Hematopoietic multipotent progenitor cell treated with erythropoietin and hydrocortisone succinate and interleukin-3 and kit ligand, for 15 days (in vitro differentiated cells): ENCODE results near the gene EFL1.
"Not testable (repeated sequence)": the region's sequence is repeated elsewhere in the genome, so short reads cannot be mapped to it uniquely, and the experiment has no call there.

Experiments used
- DNase-seq: peaks from one replicate; pipeline ENCODE4 v3.0.0-alpha.2; 2015; ENCODE audit warnings: low spot score

The EFL1 gene

DNA sequence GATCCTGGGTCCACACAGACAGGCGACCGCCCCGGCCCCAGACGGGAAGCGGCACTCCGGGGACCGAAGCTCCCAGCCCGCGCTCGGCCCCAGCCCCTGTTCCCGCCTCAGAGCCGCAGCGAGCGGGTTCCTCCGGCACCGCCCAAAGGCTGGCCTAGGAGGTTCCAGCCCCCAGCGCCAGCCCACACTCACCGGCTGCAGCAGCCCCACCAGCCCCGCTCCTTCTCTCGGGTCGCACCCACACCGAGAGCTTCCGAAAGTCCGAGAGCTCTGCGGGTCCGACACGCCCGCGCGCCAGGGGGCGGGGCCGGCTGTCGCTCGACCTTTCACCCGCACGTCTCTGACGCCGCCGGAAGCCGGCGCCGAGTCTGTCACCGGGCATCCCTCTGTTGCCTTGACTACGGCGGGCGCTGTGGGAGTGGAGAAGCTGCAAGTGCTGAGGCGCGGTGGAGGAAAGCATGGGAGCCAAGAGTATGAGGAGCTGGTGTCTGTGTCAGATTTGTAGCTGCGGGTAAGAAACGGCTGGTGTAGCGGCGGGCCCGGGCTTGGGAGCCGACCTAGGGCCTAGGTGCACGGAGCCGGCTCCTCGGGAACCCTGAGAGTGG, at the start of gene EFL1, which contains the start of gene SAXO2:
Gene EFL1 (minus strand): TSS at position 313 of the 605 bp plus-strand sequence. CDS start 956 bp downstream, outside the sequence.
Gene SAXO2 (plus strand): TSS at position 397 of the 605 bp plus-strand sequence. CDS start 62 bp downstream, at position 459.
- DNase-seq = peak; percentile 90

DNA sequence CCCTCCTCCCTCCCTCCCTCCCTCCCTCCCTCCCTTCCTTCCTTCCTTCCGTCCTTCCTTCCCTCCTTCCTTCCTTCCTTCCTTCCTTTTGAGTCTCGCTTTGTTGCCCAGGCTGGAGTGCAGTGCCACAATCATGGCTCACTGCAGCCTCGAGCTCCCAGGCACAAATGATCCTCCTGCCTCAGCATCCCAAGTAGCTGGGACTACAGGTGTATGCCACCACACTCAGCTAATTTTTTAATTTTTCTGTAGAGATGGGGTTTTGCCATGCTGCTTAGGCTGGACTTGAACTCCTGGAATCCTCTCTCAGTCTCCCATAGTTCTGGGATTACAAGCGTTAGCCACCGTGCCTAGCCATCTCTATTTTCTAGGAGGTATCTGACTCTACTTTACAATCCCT, 48.8 kb upstream of the EFL1 start:
- DNase-seq = not testable (repeated sequence)

DNA sequence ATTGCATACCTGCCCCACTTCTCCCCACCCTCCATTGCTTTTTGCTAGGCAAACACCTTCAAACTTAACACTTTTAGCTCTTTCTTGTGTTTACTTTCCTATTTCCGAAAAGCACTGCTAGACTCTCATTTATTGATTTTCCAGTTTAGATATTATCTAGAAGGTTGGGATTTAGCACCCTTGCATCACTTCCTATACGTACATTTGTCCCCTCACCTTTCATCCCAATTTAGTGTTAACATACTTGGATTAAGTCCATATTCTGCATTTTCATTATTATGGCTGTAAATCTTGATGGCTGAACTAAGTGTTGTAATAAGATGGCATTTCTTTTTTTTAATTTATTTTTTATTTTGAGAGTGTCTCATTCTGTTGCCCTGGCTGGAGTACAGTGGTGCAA, 47.3 kb upstream of the EFL1 start:
- DNase-seq = no peak

DNA sequence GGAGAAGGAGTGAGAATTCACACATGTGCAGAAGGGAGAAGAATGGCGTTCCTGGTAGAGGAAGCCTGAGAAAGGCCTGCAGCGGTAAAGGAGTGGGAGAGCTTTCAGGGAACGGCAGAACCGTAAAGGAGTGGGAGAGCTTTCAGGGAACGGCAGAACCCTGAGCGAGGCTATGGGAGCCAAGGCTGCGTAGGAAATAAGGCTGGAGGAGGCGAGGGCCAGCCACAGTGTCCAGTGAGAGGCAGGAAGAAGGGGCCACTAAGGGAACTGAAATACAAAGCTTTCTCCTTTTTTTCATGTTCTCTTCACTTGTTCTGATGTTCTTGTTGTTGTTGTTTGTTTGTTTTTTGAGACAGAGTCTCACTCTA, 45.2 kb upstream of the EFL1 start:
- no peak for DNase-seq

DNA sequence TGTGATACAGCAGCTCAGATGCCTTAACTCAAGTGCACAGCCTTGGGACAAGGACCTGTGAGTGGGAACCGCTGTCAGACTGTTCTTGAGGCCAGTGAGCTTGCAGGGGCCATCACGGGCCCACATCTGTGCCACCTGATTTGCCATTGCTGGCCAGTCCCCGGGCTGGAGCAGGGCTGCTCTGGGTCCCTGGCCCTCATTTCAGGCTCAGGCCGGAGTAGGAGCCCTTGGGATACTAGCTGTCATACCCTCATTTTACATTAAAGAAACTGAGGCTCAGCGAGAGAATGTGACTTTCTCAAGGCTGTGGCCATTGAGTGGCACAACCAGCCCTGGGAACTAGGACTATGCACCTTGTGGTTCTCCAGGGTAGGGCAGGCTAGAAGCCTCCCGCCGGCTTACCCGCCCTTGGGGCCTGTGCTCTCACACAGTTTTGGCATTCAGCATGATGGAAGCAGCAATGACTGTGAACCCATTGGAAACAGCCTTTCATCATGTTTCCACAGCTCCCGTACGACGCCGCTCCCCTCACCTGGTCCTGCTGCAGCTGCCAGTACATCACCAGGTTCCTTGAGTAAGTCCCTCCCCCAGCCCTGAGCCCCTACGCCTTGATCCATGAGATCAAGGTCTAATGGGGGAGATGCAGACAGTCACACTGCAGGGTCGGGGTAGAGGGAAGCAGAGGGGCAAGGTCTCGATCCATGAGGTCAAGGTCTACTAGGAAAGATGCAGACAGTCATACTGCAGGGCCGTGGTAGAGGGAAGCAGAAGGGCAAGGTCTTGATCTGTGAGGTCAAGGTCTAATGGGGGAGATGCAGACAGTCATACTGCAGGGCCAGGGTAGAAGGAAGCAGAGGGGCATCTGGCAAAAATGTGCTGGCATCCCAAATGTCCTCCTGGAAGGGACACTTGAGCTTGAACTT, 44.5 kb upstream of the EFL1 start:
- no peak for DNase-seq

DNA sequence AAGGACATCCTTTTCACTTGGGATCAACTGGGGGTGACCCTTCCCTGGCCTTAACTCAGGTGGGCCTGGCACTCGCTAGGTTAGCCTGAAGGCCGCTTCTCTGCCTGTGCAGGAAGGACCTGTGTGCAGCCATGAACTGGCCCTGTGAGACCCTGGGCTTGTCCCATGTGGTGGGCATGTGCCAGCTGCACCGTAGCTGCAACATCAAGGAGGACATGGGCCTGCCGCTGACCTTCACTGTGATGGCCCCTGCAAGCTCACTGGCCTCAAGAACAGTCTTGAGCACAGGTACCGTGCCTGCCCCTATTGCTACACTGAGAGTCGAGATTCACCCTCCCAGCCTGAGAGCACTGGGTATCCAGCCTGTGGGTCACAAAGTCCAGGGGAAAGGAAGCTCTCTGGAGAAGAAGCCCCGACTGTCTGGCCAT, 43.1 kb upstream of the EFL1 start:
- DNase-seq = no peak

DNA sequence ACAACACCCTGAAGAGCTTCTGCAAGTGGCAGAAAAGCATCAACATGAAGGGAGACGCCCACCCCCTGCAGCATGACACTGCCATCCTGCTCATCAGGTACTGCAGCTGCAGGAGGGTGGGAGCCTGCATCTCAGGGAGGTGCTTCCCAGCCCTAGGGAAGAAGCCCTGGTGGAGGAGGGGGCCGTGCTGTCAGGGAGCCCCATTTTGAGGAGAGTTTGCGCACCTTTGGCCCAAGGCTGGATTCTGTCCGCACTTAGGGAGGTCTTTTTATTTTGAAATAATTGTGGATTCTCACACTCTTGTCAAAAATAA, 42.2 kb upstream of the EFL1 start:
- no peak for DNase-seq

DNA sequence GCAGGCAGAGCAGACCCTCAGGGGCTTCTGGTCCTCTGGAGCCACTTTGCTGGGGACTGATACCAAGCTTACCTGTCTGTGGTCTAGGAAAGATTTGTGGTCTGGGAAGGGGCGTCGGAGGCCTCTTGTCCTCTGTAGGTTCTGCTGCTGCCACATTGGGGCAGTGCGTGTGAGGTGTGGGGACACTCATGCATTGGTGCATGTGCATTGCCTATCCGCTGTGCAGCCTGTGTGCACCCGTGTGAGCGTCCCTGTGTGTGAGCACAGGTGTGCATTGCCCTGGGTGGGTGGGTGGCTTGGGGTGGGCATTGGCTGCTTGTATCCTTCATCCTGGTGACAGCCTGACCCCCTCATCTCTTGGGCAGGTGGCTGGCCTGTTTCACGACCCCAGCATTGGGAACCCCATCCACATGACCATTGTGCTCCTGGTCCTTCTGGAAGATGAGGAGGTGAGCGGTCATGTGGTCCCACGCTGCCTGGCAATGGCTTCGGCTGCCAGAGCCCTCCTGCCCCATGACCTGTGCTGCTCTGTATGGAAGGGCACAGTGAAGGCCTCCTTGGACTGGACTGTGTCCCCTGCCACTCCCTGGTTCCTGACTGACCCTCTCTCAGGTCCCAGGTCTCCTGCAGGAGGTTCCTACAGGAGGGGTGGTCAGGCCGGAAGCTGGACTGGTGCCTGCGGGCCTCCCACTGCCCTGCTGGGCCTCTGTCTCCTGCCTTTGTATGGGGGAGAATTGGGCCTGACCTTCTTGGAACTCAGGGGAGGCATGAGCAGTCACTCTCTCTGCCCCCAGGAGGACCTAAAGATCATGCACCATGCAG, 41.6 kb upstream of the EFL1 start:
- no peak for DNase-seq

DNA sequence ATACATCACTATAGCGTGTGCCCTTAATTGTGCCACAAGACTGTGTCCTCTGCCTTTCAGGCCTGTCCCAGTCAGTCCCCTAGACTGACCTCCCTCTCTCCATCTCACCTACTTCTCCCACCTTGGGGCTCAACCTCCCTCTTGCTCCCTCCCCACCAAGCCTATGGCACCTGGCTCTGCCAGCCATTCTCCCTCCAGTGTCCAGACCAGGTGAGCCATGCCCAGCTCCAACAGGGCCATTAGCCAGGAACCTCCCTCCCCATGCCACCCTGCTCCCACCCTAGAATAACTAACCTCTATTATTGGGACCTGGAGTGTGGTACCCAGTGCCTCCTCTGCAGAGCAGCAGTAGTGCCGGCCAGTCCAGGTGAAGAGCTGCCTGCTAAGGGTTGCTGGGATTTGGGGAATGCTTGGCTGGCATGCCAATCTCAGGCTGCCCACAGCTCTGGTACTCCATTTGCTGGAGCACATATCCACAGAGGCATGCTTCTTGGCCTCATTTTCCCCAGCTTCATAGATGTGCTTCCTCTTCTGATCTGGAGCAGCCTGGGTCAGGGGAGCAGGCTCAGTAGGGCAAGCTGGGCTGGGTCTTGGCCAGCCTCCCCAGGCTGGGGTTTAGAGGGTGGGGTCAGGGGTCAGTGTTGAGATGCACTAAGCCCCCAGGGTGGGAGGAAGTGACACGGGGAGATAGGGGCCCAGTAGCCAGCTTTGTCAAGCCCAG, 38.9 kb upstream of the EFL1 start:
- DNase-seq = no peak

DNA sequence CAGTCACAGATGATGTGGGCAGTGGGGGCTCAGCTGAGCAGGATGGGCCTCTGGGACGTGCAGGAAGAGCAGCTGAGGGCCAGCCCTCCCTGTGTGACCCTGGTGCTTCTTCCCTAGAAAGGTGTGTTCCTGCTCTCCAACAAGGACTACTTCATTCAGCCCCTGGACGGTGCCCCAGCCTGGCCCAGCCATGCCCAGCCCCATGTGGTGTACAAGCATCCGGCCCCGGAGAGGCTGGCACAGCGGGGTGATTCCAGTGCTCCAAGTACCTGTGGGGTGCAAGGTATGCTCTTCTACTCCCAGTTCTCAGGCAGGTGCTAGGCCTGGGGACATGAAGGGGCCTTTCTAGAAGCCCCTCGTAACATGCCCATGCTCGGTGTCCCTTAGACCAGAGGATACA, 38.3 kb upstream of the EFL1 start:
- DNase-seq = no peak

DNA sequence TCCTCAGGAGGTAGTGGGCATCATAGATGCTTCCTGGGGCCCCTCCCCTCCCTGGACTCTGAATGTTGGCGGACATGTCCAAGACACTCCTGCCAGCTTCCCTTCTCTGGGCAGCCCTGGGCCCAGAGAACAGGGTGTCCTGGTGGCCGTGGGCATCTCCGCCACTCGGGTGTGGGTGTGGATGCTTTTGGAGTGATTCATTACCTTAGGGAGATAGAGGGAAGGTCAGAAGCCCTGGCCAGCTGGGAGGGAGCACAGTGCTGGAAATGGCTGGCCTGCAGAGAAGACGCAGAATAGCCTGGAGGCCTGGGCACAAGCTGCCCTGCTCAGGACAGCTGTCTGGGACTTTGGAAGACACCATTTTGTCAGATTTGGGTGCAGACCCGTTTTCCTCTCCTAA, 37.8 kb upstream of the EFL1 start:
- DNase-seq = not testable (repeated sequence)

DNA sequence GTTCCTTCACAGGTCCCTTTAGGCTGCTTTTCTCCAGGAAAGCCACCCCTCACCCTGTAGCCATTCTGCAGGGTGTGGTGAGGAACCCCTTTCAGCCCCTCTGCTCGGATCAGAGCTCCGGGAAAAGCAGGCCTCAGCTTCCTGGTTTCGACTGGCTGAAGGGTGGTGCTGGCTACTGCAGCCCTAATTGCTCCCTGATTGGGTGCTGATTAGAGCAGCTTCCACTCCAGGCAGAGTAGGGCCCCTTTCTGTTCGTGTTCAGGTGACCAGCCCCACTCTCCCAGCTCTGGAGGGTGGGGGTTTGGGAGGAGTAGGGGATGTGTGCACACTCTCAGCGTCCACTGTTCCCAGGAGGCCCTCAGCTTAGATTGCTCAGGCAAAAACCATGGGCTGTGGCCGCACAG, 37.0 kb upstream of the EFL1 start:
- not testable (repeated sequence) for DNase-seq

DNA sequence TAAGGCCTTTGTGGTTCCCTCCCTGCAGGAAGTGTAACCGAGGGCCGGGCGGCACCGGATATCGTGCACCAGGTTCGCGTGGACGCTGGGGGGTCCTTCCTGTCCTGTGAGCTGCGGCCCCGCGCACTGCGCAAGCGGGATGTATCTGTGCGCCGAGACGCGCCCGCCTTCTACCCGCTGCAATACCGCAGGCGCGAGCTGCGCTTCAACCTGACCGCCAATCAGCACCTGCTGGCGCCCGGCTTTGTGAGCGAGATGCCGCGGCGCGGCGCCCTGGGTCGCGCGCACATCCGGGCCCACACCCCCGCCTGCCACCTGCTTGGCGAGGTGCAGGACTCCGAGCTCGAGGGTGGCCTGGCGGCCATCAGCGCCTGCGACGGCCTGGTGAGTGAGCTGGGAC, 36.0 kb upstream of the EFL1 start:
- DNase-seq = no peak

DNA sequence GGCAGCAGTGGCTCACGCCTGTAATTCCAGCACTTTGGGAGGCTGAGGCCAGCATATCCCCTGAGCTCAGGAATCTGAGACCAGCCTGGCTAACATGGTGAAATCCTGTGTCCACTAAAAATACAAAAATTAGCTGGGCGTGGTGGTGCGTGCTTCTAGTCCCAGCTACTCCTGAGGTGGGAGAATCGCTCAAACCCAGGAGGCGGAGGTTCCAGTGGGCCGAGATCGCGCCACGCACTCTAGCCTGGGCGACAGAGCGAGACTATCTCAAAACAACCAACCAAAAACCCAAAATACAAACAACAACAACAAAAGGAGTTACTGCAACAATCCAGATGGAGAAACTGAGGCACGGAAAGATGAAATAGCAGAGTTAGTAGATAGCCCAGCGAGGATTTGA, 35.5 kb upstream of the EFL1 start:
- DNase-seq = no peak

DNA sequence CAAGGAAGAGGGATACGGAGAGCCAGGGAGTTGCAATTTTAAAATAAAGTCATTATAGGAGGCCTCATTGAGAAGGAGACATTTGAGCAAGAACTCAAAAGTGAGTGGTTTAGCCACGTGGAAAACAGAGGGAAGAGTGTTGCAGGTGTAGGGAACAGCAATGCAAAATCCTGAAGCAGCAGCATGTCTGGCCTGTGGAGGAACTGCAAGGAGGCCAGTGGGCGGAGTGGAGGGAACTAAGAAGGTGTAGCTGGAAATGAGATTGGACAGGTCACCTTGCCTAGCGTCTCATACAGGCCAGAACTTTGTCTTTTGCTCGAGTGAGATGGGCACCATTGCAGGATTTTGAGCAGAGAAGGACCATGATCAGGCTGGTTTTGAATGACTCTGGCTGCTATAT, 35.0 kb upstream of the EFL1 start:
- no peak for DNase-seq

DNA sequence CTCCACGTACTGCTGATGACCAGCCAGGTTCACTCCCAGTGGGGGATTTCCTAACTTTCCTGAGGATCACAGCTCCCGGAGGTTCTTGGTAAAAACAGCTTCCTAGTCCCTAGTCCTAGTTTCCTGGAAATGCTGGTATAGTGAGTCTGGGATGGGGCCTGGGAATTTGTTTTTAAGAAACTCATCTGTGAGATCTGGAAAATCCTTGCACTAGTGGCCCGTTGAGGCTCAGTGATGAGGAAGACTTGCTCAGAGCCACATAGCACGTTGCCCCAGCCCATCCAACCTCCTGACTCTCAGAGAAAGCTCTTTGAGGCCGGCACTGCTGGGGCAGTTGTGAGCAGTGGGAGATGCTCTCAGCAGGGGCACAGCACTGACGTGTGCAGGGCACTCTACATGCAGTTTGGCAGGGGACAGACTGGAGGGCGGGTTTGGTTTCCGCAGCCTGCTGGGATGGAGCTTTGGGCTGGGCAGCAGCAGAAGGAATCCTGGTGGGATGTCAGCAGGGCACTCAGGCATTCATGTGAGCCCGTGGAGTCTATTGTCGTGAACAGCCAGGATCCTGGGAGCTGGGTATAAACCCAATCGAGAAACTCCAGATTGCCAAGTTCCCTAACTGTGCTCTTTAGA, 31.6 kb upstream of the EFL1 start:
- no peak for DNase-seq

DNA sequence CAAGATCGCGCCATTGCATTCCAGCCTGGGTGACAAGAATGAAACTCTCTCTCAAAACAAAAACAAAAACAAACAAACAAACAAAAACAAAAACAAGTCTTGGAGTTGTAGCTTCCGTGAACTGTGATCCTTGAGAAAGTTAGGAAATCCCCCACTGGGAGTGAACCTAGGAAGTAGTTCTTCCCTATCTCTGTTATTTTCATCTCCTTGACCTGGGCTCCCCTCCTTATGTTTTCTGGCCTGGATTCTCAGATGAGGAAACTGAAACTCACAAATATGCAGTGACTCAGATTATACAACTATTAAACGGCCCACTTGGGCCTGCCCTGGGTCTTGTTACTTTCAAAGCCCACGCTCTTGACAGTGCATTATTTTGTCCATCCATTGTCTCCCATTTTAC, 29.7 kb upstream of the EFL1 start:
- DNase-seq = no peak

DNA sequence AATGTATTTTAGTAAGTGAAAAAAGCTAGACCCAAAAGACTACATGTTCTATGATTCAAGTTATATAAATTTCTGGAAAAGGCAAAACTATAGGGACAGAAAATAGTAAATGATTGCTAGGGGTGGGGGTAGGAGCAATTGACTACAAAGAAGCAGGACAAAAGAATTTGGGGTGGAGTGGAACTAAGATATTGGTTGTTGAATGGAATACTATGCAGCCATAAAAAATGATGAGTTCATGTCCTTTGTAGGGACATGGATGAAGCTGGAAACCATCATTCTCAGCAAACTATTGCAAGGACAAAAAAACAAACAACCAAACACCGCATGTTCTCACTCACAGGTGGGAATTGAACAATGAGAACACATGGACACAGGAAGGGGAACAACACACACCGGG, 25.7 kb upstream of the EFL1 start:
- not testable (repeated sequence) for DNase-seq

DNA sequence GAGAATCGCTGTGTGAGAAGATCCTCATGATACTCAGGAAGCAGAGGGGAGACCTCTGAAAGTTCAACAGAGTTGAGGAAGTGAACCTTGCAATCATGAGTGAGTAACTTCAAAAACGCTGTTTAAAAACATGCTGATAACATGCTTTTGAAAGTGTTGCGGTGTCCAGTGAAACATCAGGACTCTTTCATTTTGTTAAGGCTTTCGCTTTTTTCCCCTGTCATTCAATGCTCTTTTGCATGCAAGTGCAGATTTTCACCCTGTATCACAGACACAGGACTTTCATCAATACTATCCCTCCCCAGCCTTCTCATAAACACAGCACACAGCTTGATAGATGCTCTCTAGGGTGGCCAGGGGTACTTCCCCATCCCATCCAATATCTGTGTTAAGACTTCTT, 23.9 kb upstream of the EFL1 start:
- DNase-seq = not testable (repeated sequence)

DNA sequence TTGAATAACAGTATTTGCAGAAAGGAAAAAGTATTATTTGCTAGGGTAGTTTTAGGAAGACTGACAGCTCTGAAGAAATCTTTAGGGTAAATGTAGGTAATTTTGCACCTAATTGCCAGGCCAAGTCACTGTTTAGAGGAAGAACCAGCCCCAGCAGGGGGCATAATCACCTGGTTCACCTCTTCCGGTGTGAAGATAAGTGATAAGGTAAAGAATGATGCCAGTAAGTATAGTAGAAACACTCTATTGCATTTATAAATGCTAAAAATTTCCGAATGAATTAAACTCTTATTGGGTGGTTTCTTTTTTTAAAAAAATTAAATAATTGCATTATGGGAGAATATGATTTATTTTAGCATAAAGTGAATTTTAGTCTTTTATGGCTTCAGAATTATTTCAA, 21.8 kb upstream of the EFL1 start:
- not testable (repeated sequence) for DNase-seq

DNA sequence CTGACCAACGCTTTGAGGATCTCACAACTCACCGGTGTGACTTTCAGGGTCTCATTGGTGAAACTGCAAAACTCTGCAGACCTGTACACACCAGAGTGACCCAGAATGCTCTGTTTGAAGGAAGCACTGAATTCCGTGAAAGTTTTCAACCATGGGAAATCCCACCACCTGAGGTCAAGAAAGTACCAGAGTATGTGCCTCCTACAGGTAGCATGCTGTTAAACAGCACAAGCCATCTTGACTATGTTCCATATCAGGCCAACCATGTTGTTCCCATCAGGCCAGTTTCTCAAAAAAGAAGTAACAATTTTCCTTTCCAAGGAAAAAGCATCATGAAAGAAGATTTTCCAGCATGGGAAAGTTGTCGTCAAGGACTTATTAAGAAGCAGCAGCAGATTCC, 19.9 kb upstream of the EFL1 start:
- DNase-seq = not testable (repeated sequence)

DNA sequence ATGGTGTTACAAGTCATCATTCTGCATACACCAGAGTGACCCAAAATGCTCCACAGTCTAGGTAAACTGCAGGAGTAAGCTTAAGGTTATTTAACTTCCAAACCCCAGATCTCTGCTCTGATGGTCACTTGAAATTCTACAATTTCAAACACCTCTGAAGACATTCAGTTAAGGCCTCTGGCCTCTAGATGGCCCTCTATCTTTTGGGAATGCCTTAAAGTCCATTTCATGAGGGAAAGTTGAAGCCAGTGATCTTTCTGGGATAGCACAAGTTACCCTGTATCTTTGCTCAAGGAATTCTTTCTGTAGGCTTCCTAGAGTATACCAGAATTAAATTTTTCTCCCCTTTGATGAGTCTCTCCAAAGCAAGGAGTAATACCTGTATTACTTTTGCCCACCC, 18.7 kb upstream of the EFL1 start:
- DNase-seq = not testable (repeated sequence)
